HFF-Myc (cell line): ENCODE measurements around the gene HPX.

ENCODE experiments used
- DNase-seq: peaks from one replicate; pipeline ENCODE4 v3.0.0-alpha.2; 2011; ENCODE audit warnings: low read depth; ENCODE audit errors: extremely low read depth
- H3K4me3 ChIP-seq: replicated peaks from 2 replicates; pipeline ENCODE4 v1.5.1; 2011; ENCODE audit warnings: low read depth, mild to moderate bottlenecking, control low read depth, low read length
- TF ChIP-seq, protein P1 (sequence below): IDR thresholded peaks from 2 replicates; pipeline ENCODE4 v1.5.1; 2012; ENCODE audit warnings: mild to moderate bottlenecking, low read depth, low read length, control low read depth; ENCODE audit errors: missing control alignments

Gene HPX

GRCh38 chr11:6420677-6421076, 20.1 kb downstream of the HPX start:
- TF ChIP-seq, protein P1, sequence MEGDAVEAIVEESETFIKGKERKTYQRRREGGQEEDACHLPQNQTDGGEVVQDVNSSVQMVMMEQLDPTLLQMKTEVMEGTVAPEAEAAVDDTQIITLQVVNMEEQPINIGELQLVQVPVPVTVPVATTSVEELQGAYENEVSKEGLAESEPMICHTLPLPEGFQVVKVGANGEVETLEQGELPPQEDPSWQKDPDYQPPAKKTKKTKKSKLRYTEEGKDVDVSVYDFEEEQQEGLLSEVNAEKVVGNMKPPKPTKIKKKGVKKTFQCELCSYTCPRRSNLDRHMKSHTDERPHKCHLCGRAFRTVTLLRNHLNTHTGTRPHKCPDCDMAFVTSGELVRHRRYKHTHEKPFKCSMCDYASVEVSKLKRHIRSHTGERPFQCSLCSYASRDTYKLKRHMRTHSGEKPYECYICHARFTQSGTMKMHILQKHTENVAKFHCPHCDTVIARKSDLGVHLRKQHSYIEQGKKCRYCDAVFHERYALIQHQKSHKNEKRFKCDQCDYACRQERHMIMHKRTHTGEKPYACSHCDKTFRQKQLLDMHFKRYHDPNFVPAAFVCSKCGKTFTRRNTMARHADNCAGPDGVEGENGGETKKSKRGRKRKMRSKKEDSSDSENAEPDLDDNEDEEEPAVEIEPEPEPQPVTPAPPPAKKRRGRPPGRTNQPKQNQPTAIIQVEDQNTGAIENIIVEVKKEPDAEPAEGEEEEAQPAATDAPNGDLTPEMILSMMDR, result no peak
- H3K4me3 ChIP-seq, result no peak overlapping the region
- no peak for DNase-seq

DNA sequence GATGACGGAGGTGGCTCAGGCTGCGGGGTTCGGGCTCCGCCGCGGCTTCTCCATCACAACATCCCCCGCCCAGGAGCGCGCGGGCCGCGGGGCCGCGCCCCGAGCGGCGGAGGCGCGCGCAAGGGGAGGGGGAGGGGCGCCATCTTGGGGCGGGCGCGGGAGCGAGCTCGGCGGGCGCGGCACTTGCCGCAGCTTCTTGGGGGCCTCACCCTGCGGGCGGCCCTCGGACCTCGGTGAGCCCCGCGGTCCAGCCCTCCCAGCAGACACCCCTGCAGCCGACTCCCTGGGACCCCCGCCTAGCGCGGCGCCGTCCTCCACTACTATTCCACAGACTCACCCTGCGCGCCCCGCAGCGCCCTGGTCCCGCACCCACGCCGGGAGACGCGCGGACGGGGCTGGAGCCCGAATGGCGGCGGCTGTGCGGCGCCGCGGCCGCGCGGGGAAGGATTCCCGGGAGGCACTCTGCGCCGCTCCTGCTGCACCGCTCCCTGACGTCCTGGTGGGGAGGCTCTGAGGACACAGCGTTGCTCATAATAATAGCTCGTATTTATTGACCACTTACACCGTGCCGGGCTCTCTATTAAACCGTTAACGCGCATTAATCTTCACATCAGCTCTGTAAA, 21.7 kb downstream of the HPX start, which contains the start of gene APBB1:
APBB1 (minus strand) TSS at position 86 of the 623 bp plus-strand sequence. CDS start 7,747 bp downstream, outside the sequence.
- H3K4me3 ChIP-seq, result peak within 1 kb of the TSS; percentile 66
- no peak for DNase-seq

GRCh38 chr11:6418557-6419008, 22.2 kb downstream of the HPX start:
- peak overlapping the region; percentile 66 for H3K4me3 ChIP-seq
- DNase-seq, result no peak
- TF ChIP-seq, protein P1, result no peak

More for the DNA sequence above, 21.7 kb downstream of the HPX start, which contains the start of gene APBB1:
- TF ChIP-seq, protein P1, result no peak

GRCh38 chr11:6417907-6418556, 22.8 kb downstream of the HPX start:
- no peak for DNase-seq
- TF ChIP-seq, protein P1, result no peak
- H3K4me3 ChIP-seq, result peak overlapping the region; percentile 66

- DNase-seq, result no peak
Observed at GRCh38 chr11:6415797-6416196, 25.0 kb downstream of the HPX start.

GRCh38 chr11:6414874-6415328, 25.9 kb downstream of the HPX start:
- no peak overlapping the region for H3K4me3 ChIP-seq
- no peak for DNase-seq

More at GRCh38 chr11:6415797-6416196, 25.0 kb downstream of the HPX start:
- no peak overlapping the region for H3K4me3 ChIP-seq
- TF ChIP-seq, protein P1, result no peak

More at GRCh38 chr11:6414874-6415328, 25.9 kb downstream of the HPX start:
- TF ChIP-seq, protein P1, result no peak
